NCI-H146 treated with DMSO at 0.1 percent for 48 hours (cell line): Measurements from ENCODE around the gene SUFU.
"Not testable (repeated sequence)": the region's sequence is repeated elsewhere in the genome, so short reads cannot be mapped to it uniquely, and the experiment has no call there.

ENCODE experiments used
- DNase-seq: peaks from one replicate; lab custom pipeline; 2025; ENCODE audit not compliant: unreplicated experiment; lab: John Stamatoyannopoulos, UW

Gene SUFU

DNA sequence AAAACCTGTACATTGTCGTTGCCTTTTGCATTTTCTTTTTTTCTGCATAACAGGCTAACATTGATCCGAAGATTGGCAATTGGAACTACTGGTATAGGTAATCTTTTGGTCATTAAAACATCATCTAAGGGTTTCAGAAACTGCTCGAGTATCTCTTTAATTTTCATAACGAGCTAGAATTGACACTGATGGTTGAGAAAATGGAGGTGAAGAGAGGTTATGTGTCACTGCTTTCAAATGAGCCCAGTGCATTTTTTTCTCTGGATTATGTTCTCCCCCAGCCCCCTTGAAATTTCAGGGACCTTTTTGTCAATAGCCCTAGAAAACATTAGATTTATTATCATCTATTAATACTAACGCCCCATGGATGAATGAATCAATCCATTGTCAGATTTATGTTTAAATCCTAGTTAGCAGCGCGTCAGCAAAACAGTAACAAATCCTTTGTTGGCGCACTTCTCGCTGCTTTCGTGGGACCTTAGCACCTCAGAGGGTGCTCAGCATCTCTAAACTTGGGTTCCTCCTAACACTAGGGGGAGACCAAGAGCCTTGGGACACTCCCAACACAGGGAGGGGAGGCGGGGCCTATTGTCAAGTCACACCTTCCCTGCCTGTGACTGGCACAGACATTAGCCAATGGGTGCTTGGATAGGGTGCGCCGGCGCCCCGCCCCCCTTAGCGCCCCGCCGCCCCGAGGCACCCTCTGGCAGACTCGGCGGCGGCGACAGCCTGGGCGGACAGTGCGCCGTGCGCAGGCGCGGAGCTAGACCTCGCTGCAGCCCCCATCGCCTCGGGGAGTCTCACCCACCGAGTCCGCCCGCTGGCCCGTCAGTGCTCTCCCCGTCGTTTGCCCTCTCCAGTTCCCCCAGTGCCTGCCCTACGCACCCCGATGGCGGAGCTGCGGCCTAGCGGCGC lies at the start of gene SUFU:
TSS of gene SUFU (plus strand) at position 709 of the 915 bp plus-strand sequence. CDS start at position 890, 181 bp downstream.
- DNase-seq = peak; percentile 91

- DNase-seq = not testable (repeated sequence)
Measured at GRCh38 chr10:102454662-102455487, 48.9 kb upstream of the SUFU start.

GRCh38 chr10:102455893-102456471 lies 47.8 kb upstream of the SUFU start:
- DNase-seq = no peak

DNA sequence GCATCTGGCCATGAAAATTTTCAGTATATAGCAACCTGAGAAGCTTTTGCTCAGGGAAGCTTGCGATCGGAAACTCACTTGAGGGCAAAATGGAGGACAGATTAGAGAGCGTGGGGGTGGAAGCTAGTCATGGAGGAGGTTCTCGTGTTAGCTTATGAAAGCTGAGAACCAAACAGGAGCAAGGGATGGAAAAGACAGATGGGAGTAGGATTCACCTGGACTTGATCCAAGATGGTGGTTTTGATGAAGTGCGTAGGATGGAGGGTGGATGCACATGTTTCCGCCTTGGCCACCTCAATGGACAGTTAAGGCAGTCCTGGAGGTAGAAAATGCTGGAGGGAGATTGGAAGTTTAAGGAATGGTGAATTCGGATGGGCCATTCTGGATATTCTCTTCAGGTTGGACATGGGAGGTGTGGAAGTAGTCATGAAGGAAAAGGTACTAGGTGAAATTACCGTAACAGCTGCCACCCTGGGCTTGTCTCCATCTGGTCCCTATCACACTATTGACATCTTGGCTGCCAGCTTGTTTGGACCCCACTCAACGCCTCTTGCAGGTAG lies 46.1 kb upstream of the SUFU start:
- DNase-seq = no peak

- no peak for DNase-seq
Measured at GRCh38 chr10:102458656-102459055, 45.1 kb upstream of the SUFU start.

DNA sequence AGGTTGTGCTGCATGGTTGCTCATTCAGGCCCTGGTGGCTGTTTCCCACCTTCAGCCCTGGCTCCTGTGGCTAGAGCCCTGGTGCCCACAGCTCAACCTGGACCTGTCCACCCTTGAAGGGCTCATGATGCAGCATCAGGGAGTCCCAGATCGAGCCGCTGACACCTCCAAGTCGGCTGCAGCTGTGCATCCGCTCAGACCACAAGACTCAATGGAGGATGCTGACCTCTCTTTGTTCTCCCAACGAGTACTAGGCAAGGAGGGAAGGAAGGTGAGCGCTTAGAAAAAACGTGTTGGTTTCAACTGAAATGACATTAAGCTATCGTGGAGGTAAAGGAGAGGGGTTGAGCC lies 43.0 kb upstream of the SUFU start:
- DNase-seq = no peak

DNA sequence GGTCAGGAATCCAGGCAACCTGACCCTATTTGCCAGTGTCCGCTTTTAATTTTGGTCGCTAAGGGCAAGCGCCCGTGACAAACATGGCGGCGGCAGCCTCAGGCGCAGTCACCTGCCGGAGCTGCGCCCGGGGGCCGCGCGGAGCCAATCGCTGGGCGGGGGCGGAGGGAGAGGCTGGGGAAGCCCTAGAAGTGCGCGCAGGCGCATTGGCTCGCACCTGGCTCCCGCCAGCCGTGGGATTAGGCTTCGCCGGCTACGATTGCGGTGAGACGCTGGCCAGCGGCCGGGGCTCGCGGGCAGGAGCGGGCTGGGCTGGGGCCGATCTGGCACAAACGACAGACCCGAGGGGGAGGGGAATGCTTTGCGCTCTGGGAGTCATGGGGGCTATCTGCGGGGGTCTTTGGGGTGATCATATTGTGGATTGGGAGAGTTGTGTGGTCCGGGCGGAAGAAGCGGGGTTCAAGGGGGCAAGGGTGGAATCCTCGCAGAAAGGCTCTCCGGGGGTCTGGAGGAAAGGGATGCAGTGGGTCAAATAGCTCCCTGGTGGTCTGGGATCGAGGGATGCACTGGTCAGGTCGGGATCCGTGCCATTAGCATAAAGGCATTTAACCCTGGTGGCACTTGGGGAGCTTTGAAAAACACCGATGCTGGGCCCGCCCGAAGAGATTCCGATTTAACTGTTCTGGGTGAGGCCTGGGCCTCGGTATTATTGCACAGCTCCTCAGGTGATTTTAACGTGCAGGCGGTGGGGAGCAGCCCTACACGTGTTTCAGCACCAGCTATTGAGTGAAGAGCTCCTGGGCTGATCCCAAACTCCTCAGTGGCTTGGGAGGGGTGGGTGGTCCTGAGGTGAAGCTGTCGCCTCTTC lies 42.4 kb upstream of the SUFU start:
- DNase-seq = peak; percentile 83

DNA sequence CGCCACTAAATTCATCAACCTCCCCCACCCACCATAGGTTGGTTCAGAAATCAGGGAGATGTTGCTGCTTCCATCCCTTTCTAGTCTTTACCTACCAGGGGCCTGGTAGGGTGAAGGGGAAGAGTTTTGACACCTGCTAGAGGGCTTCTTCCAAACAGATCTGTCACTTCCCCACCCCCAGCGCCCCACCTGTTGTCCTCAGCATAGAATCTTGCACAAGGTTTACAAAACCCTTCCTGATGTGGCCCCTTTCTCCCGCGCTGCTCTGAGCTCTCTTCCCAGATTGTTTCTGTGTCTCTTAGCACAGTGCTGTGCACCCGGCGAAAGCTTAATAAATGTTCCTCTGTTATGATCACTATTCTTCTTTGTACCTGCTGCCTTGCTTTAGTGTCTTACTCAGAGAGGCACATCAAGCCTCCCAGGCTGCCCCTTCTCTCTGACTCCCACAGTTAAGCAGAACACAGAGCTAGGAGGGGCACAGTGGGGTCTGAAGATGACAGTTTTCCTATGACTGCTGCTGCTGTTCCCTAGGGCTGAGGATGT lies 41.2 kb upstream of the SUFU start:
- DNase-seq = no peak

DNA sequence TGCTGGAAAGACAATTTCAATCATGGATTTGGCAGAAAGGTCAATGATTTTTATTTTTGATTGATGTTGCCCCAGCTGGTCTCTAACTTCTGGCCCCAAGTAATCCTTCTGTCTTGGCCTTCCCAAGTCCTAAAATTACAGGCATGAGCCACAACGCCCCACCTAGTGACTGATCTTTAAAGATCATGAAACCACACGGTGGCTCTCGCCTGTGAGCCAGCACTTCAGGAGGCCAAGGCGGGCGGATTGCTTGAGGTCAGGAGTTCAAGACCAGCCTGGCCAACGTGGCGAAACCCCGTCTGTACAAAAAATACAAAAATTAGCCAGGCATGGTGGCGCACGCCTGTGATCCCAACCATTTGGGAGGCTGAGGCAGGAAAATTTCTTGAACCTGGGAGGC lies 39.8 kb upstream of the SUFU start:
- no peak for DNase-seq

DNA sequence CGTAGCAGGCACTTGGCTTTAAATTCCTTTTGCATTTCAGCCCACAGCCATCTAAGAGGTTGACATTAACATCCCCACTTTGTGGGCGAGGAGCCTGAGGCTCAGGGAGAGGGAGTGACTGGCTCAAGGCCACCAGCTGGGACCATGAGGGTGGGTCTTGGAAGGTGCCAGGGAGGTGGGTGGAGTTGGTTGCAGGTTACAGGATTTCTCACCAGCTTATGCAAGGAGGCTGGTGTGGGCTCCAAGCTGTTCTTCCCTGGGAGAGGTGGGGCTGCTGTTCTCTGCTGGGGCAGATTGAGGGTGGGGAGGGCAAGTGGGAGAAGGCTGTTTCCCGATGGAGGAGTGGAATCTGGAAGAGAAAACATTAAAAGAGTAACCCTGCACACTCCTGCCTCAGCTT lies 38.3 kb upstream of the SUFU start:
- no peak for DNase-seq

GRCh38 chr10:102467318-102467717 lies 36.5 kb upstream of the SUFU start:
- DNase-seq = no peak

- DNase-seq = no peak
Measured at GRCh38 chr10:102467971-102468438, 35.8 kb upstream of the SUFU start.

DNA sequence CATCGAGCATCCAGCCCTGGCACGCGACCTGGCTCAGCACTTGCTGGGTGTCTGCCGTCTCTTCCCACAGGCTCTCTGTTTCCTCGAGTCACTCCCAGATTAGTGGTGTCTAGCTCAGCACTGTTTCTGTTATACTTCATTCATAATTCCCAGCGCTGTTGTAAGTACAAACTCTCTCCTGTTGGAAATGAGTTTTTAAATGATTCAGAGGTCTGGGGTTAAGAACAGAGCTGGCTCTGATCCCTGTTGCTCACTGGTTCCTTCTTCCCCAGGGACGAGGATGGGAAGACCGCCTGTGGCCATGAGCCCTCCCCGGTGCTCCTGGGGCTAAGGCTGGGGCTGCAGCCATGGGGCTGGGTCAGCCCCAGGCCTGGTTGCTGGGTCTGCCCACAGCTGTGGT lies 35.1 kb upstream of the SUFU start:
- DNase-seq = no peak

DNA sequence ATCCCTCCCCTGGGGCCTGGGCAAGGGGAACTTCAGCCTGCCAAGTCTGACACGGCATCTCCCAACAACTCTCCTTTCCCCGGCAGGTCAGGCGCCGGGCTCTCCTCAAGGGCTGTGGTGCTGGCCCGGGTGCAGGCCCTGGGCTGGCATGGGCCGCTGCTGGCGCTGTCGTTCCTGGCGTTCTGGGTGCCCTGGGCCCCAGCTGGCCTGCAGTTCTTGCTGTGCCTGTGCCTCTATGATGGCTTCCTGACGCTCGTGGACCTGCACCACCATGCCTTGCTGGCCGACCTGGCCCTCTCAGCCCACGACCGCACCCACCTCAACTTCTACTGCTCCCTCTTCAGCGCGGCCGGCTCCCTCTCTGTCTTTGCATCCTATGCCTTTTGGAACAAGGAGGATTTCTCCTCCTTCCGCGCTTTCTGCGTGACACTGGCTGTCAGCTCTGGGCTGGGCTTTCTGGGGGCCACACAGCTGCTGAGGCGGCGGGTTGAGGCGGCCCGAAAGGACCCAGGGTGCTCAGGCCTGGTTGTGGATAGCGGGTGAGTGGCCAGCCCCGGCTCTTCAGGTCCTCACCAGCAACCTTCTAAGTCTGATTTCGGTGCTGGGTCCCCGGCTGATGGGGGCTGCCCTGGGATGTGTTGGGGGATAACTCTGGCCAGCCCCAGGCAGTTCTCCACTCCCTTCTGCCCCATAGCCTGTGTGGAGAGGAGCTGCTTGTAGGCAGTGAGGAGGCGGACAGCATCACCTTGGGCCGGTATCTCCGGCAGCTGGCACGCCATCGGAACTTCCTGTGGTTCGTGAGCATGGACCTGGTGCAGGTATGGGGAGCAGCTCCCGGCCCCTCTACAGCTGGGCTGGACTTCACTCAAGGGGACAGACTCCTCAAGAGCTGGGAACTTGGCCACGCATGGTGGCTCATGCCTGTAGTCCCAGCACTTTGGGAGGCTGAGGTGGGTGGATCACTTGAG lies 32.9 kb upstream of the SUFU start:
- no peak for DNase-seq

DNA sequence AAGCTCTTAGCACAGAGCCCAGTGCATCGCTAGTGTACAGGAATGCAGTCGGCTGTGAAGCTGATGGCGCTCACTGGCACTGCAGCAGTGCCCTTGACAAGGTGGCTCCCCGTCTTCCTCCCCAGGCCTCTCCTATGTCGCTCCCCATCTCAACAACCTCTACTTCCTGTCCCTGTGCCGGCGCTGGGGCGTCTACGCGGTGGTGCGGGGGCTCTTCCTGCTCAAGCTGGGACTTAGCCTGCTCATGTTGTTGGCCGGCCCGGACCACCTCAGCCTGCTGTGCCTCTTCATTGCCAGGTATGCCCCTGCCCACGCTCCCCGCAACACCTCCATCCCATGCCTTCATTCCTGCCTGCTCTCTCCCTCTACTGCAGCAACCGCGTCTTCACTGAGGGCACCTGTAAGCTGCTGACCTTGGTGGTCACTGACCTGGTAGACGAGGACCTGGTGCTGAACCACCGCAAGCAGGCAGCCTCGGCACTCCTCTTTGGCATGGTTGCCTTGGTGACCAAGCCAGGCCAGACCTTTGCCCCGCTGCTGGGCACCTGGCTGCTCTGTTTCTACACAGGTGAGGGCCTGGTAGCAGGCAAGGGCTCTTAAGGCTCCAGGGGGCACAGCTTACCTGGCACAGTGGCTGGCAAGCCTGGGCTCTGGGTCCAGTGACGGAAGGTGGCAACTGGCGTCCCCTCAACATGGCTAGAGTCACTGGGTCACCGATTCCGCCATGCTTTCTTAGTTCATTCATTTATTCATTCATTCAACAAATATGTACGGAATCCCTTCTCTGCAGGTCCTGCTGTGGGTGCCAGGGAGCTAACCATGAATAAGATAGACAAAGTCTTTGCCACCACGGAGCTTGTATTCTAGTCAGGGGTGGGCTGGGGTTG lies 30.1 kb upstream of the SUFU start:
- DNase-seq = no peak

DNA sequence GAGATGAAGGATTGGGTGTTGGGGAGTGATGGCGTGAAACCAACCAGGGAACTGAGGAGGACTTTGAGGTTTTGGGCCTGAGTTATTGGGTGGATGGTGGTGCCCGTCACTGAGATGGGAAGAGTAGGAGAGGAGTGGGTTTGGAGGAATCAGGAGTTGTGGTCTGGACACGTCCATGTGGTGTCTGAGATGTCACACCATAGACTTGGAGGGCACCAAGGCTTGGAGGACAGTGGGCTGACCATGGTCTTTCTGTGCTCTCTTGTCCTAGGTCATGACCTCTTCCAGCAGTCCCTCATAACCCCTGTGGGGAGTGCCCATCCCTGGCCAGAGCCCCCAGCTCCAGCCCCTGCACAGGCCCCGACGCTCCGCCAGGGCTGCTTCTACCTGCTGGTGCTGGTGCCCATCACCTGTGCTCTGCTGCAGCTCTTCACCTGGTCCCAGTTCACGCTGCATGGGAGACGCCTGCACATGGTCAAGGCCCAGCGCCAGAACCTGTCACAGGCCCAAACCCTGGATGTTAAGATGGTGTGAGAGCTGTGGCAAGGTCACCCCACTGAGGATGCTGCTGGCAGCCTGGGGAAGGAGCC lies 28.2 kb upstream of the SUFU start:
- no peak for DNase-seq

GRCh38 chr10:102476466-102477141 lies 27.2 kb upstream of the SUFU start:
- no peak for DNase-seq
